Fibroblast of skin of left quadriceps (primary cell): ENCODE data around the gene LIM2.
A peak's percentile ranks its signal among the peaks of the same experiment; 100 is the strongest.

Experiments used
- DNase-seq, 2 experiments: peaks; one replicate each; pipeline ENCODE4 v3.0.0-alpha.2; 2013; ENCODE audit warnings: low read depth in 2 of 2

LIM2 gene

DNA sequence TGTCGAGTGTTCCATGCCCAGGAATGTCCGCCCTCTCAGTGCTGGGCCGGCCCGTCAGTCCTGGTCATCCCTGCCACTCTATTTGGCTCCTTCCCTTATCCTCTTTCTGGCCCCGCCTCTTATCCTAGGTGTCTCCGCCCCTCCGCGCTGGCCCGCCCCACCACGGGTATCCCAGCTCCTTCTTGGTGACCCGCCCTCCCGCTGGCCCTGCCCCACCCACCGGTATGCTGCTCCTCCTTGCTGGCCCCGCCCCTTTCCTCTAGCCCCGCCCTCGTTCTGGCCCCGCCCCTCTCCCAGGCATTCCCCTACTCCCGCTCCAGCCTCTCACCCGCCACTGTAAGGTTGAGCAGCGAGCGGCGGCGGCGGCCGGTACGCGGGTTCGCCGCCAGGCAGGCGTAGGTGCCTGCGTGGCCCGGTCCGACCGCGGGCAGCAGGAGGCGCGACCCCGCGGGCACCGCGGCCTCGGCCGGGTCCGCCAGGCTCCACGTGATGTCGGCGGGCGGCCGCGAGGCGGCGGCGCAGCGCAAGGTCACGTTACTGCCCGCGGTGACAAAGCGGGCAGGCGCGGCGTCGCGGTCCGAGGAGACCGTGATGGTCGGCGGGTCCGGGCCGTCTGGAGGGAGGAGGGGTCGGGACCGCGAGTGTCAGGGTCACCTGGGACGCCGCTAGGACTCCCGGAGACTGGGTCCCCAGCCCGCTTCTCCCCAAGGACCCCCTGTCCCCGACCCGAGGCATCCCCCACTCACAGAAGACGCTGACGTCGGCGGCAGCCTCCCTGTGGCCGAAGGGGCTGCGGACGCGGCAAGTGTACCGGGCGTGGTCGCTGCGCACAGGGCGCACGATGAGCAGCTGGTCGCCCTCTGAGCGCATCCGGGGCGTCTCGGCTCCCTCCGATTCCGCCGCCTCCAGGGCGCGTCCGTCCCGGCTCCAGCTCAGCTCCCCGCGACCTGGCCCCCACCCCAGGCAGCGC is 47.8 kb downstream of the LIM2 start:
- peak; percentile 91 for DNase-seq

DNA sequence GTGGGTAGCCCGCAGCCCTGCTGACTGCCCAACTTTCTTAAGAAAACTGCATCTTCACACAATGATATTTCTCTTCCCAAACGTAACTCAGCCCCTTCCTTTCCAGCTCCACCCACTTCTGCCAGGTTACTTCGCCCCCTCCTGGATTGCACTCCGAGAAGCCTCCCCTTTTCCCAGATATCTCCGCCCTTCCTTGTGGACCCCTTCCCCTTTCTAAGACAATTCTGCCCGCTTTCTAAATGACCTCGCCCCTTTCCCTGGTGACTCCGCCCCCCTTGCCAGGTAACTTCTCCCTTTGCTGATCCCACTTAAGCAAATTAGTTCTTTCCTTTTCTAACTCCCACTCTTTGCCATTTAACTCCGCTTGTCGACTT is 48.5 kb downstream of the LIM2 start:
- DNase-seq, result no peak

DNA sequence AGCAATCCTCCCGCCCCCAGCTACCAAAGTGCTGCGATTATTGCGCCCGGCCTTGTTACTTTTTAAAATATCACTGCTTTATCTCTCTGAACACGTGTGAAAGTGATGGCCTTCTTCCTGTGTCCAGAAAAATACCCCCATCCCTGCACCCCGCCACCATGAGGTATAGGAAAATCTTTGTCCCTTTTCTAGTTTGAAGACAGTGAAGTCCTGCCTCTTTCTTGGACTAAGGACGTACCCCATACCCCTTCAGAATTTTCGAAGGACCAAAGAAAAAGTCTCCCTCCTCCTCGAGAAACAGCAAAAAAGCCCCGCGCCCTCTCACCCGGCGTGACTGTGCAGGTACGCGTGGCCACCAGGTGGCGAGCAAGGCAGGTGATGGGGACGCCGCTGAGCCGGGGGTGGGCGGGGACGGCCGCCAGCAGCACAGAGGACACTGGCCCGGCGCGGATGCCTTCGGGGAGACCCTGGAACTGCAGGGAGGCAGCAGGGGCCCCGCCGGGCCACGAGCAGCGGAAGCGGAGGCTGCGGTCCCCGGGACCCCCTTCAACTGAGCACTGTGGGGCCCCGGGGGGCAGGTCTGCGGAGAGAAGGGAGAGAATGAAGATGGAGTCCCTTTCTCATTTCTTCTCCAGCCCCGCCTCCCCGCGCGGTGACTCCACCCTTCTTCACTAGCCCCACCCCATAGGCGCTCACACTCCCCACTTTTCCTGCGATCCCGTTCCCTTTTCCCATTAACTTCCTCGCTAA is 49.0 kb downstream of the LIM2 start:
- DNase-seq, result peak; percentile 42 to 48

DNA sequence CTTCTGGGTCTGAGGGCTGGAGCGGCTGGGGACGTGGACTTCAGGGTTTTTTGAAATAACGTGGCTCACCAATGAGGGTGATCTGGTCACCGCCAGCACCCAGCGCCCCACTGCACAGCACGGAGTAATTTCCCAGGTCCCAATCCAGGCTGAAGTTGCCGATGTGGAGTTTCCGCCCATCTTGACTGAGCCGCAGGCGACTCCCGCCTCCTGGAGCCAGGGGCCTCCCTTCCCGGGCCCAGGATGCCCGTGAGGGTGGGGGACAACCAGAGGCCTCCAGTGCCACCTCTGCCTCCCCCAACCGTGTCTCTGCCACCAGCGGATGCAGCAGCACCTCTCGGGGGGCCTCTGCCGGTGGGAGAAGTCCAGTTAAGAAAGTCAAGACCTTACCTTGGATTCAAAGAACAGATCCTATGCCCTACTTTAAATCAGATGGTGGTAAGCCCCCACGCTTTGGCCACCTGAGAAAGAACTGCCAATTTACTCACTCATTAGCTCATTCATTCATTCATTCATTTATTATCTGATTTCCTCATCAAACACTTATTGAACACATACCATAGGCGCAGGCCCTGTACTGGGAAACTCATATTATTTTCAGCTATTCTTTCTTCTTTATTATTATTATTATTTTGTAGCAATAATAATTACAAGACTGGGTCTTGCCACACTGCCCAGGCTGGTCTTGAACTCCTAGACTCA is 49.8 kb downstream of the LIM2 start:
- no peak for DNase-seq

DNA sequence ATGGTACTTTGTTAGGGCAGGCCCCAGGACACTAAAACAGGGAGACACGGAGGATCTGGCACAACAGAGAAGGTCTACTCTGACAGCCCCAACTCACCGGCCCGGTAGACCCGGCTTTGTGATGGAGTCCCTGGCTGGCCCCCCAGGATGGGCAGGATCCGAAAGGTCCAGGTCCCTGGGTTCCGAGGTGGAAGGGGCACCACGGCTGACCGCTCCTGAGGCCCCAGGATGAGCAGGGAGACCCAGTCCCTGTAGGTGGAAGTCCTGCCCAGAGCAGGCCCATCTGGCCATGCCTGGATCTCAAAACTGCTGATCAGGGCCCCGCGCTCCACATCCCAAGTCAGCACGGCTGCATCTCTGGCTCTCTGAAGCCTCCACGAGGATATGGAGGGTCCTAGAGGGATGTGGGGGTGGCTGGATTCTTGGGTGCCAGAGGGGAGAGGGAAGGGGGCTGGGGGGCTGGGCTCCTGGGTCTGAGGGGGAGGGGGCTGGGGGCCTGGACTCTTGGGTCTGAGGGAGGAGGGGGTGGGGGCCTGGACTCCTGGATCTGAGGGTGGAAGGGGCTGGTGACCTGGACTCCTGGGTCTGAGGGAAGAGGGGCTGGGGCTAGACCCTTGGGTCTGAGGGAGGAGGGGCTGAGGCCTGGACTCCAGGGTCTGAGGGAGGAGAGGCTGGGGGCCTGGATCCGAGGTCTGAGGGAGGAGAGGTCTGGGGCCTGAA is 50.5 kb downstream of the LIM2 start:
- no peak for DNase-seq

DNA sequence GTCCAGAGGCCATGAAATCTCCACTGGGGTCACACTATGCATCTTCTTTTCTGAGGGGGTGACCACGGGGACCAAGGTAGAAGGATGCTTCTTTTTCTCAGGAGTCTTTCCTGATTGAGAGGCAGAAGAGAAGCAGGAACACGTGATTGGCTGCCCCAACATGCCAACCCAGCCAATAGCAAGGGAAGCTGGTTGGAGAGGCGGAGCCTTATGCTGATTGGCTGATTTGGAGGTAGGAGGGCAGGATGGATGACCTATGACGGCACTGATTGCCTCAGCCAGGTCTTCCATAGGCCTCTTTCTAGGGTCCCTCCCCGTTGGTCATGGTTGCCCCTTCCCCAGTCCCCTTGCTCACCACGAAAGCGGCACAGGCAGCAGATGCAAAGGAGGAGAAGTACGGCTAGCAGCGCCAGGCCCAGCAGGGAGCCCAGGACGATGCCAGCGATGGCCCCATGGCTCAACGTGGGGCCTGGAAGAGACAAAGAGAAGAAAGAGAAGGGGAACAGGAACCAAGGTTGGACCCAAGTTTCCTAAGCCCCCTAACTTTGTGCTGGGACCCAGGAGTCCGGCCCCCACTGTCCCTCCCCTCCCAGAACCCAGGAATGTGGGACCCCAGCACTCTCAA is 53.8 kb downstream of the LIM2 start:
- no peak for DNase-seq

DNA sequence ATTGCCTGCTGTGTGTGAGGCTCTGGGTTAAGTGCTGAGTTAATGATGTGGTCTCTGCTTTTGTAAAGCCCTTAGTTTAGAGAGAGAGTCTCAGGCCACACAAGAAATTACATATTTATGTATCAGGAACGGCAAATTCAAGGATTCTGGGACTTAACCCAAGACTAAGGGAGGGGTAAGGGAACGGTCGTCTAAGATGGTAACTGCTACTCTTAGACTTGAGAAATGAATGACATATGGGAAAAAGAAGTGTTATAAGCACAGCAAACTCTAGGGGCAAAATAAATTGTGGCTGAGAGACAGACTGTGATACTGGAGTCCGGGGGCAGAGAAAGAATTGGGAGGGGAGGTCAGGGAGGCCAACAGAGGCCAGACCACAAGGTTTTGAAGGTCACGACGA is 56.1 kb downstream of the LIM2 start:
- DNase-seq, result no peak

DNA sequence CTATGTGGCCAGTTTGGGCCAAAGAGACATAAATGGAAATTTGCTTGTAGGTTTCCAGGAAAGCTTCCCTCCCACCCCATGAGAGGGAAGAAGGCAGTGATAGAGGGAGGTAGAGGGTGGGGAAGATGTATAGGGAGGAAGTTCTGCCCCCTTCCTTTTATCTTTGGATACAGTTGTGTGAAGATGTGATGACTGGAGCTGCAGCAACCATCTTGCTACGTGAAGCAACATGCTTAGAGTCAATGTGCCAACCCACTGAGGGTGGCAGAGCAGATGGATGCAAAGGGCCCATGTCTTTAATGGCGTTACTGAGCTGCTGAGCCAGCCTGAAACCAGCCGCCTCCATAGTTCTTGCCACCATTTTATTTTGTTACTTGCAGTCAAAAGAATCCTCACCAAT is 56.6 kb downstream of the LIM2 start:
- no peak for DNase-seq

DNA sequence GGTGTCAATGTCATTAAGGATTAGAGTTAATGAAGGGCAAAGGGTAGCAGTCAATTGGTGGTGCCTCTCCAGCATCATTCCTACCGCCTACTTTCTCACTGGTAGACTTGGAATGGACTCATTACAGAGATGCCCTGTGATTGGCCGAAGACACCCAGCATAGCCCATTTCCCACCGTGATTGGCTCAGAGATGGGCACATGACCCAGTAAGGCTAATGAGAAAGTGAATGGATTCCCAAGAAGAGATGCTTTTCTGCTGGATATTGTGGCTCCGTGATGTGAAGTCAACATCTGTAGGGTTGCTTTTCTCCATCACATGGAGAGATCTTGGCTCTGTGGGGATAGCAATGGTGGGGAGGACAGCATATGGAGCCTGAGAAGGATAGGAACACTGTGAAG is 57.4 kb downstream of the LIM2 start:
- no peak for DNase-seq
